Activated CD4-positive, alpha-beta memory T cell treated with anti-CD3 and anti-CD28 coated beads for 36 hours (primary cell): ENCODE results near the gene SLC8A3. TPM values are rescaled to one million over a fixed set of nuclear protein-coding genes. Genes with fewer than 3 reads are reported as not detected.

Experiments
- CTCF ChIA-PET: fragments of 350-600 bp; sonication (Branson Sonifier 250); formaldehyde crosslinking; loops from one replicate; lab custom pipeline; 2021; ENCODE audit warnings: antibody characterized with exemption, inconsistent platforms; lab: Charles Lee
- POLR2A ChIA-PET: fragments of 350-600 bp; sonication (Branson Sonifier 250); formaldehyde crosslinking; loops from one replicate; lab custom pipeline; 2021; ENCODE audit warnings: antibody characterized with exemption; lab: Charles Lee
- DNase-seq: peaks from one replicate; pipeline ENCODE4 v3.0.0-alpha.2; 2020
- H3K27ac Mint-ChIP-seq: one replicate; pipeline ENCODE4 v1.8.0; 2021; ENCODE audit warnings: mixed read lengths
- H3K27me3 Mint-ChIP-seq: one replicate; pipeline ENCODE4 v1.8.0; 2021; ENCODE audit warnings: mixed read lengths
- H3K36me3 Mint-ChIP-seq: one replicate; pipeline ENCODE4 v1.8.0; 2021; ENCODE audit warnings: mixed read lengths
- H3K4me1 Mint-ChIP-seq: one replicate; pipeline ENCODE4 v1.8.0; 2021; ENCODE audit warnings: low read depth, mixed read lengths
- H3K4me3 Mint-ChIP-seq: one replicate; pipeline ENCODE4 v1.8.0; 2021; ENCODE audit warnings: mild to moderate bottlenecking, mixed read lengths
- H3K9me3 Mint-ChIP-seq: one replicate; pipeline ENCODE4 v1.8.0; 2021; ENCODE audit warnings: mixed read lengths
- intact Hi-C: fragments of 100-400 bp; cut with micrococcal nuclease; formaldehyde crosslinking; loops from one replicate; pipeline ENCODE4 v1.15.1; 2023
- total RNA-seq, 2 experiments: library from RNA; stranded (reverse); gene quantifications; one replicate each; pipeline ENCODE4 v1.2.3, GENCODE V29; 2021

Gene SLC8A3
- total RNA-seq, 2 experiments from 2014 or later = 0.31 TPM

GRCh38 chr14:70077720-70078119, 111.0 kb downstream of the SLC8A3 start:
- H3K4me1 Mint-ChIP-seq = no peaks in the 10 kb centered on the region
- intact Hi-C loops = no loop called here
- DNase-seq = no peak
- POLR2A ChIA-PET = no interaction called here
- H3K27me3 Mint-ChIP-seq = peaks cover 16% of the 10 kb centered on the region
- no peak overlapping the region for H3K4me3 Mint-ChIP-seq
- H3K36me3 Mint-ChIP-seq = no peaks in the 10 kb centered on the region
- CTCF ChIA-PET = interaction anchor here (1.5 kb wide), 1 partner anchor 14 kb away, joined by 6 read pairs; no protein-coding TSS in a partner anchor
- no peak overlapping the region for H3K27ac Mint-ChIP-seq
- no peaks in the 10 kb centered on the region for H3K9me3 Mint-ChIP-seq

GRCh38 chr14:70077005-70077404, 111.7 kb downstream of the SLC8A3 start:
- no peak for DNase-seq
- ChIA-PET CTCF (no interaction called here), POLR2A (no interaction called here)
- intact Hi-C loops = no loop called here
- Mint-ChIP-seq H3K9me3 (no peaks in the 10 kb centered on the region), H3K27me3 (peaks cover 13% of the 10 kb centered on the region), H3K4me3 (no peak overlapping the region), H3K4me1 (no peaks in the 10 kb centered on the region), H3K36me3 (no peaks in the 10 kb centered on the region), H3K27ac (no peak overlapping the region)

GRCh38 chr14:70073924-70074566, 114.7 kb downstream of the SLC8A3 start:
- intact Hi-C loops = loop anchor here (1.0 kb wide), 1 partner anchor 256 kb away; no protein-coding TSS in a partner anchor
- DNase-seq = peak; percentile 71
- no peaks in the 10 kb centered on the region for H3K9me3 Mint-ChIP-seq
- H3K27me3 Mint-ChIP-seq = peaks cover 9% of the 10 kb centered on the region
- CTCF ChIA-PET = interaction anchor here (0.6 to 4.9 kb wide), 29 partner anchors 8 to 519 kb away, joined by 3 to 52 read pairs (median 4); no protein-coding TSS in a partner anchor
- no peaks in the 10 kb centered on the region for H3K36me3 Mint-ChIP-seq
- no peak overlapping the region for H3K4me3 Mint-ChIP-seq
- POLR2A ChIA-PET = no interaction called here
- no peaks in the 10 kb centered on the region for H3K4me1 Mint-ChIP-seq
- no peak overlapping the region for H3K27ac Mint-ChIP-seq

GRCh38 chr14:70069186-70069585, 119.6 kb downstream of the SLC8A3 start:
- intact Hi-C loops = no loop called here
- H3K36me3 Mint-ChIP-seq = no peaks in the 10 kb centered on the region
- no peak overlapping the region for H3K4me3 Mint-ChIP-seq
- no peaks in the 10 kb centered on the region for H3K9me3 Mint-ChIP-seq
- CTCF ChIA-PET = no interaction called here
- peaks cover 11% of the 10 kb centered on the region for H3K27me3 Mint-ChIP-seq
- DNase-seq = no peak
- no peaks in the 10 kb centered on the region for H3K4me1 Mint-ChIP-seq
- POLR2A ChIA-PET = no interaction called here
- H3K27ac Mint-ChIP-seq = no peak overlapping the region

GRCh38 chr14:70067810-70068209, 120.9 kb downstream of the SLC8A3 start:
- Mint-ChIP-seq H3K9me3 (no peaks in the 10 kb centered on the region), H3K4me3 (no peak overlapping the region), H3K36me3 (no peaks in the 10 kb centered on the region), H3K27ac (no peak overlapping the region), H3K4me1 (no peaks in the 10 kb centered on the region), H3K27me3 (peaks cover 13% of the 10 kb centered on the region)
- POLR2A ChIA-PET = no interaction called here
- DNase-seq = no peak
- intact Hi-C loops = no loop called here
- CTCF ChIA-PET = interaction anchor here (1.0 kb wide), 1 partner anchor 40 kb away, joined by 3 read pairs; no protein-coding TSS in a partner anchor

GRCh38 chr14:70064136-70064865, 124.5 kb downstream of the SLC8A3 start:
- DNase-seq = no peak
- Mint-ChIP-seq H3K9me3 (no peaks in the 10 kb centered on the region), H3K27me3 (peaks cover 18% of the 10 kb centered on the region), H3K36me3 (no peaks in the 10 kb centered on the region), H3K4me1 (no peaks in the 10 kb centered on the region), H3K27ac (no peak overlapping the region), H3K4me3 (no peak overlapping the region)
- intact Hi-C loops = no loop called here
- CTCF ChIA-PET = interaction anchor here (0.6 to 1.1 kb wide), 4 partner anchors 8 to 356 kb away, joined by 3 to 4 read pairs (median 4); no protein-coding TSS in a partner anchor
- POLR2A ChIA-PET = no interaction called here

GRCh38 chr14:70061108-70061507, 127.6 kb downstream of the SLC8A3 start:
- no peaks in the 10 kb centered on the region for H3K36me3 Mint-ChIP-seq
- H3K9me3 Mint-ChIP-seq = no peaks in the 10 kb centered on the region
- CTCF ChIA-PET = interaction anchor here (1.5 kb wide), 1 partner anchor 13 kb away, joined by 3 read pairs; no protein-coding TSS in a partner anchor
- intact Hi-C loops = no loop called here
- H3K27ac Mint-ChIP-seq = no peak overlapping the region
- DNase-seq = no peak
- peaks cover 24% of the 10 kb centered on the region for H3K27me3 Mint-ChIP-seq
- POLR2A ChIA-PET = no interaction called here
- H3K4me3 Mint-ChIP-seq = no peak overlapping the region
- H3K4me1 Mint-ChIP-seq = no peaks in the 10 kb centered on the region

GRCh38 chr14:70059545-70059944, 129.2 kb downstream of the SLC8A3 start:
- H3K27me3 Mint-ChIP-seq = peaks cover 22% of the 10 kb centered on the region
- H3K9me3 Mint-ChIP-seq = no peaks in the 10 kb centered on the region
- no peak for DNase-seq
- no peak overlapping the region for H3K27ac Mint-ChIP-seq
- ChIA-PET CTCF (no interaction called here), POLR2A (no interaction called here)
- no peak overlapping the region for H3K4me3 Mint-ChIP-seq
- H3K4me1 Mint-ChIP-seq = no peaks in the 10 kb centered on the region
- intact Hi-C loops = no loop called here
- H3K36me3 Mint-ChIP-seq = no peaks in the 10 kb centered on the region

GRCh38 chr14:70057519-70058136, 131.1 kb downstream of the SLC8A3 start:
- no peak for DNase-seq
- no peaks in the 10 kb centered on the region for H3K36me3 Mint-ChIP-seq
- H3K9me3 Mint-ChIP-seq = no peaks in the 10 kb centered on the region
- no peak overlapping the region for H3K4me3 Mint-ChIP-seq
- intact Hi-C loops = no loop called here
- H3K4me1 Mint-ChIP-seq = no peaks in the 10 kb centered on the region
- no peak overlapping the region for H3K27ac Mint-ChIP-seq
- ChIA-PET CTCF (interaction anchor here (2.5 kb wide), 1 partner anchor 16 kb away, joined by 10 read pairs; no protein-coding TSS in a partner anchor), POLR2A (no interaction called here)
- peaks cover 16% of the 10 kb centered on the region for H3K27me3 Mint-ChIP-seq

- H3K27ac Mint-ChIP-seq = no peak overlapping the region
- no peaks in the 10 kb centered on the region for H3K36me3 Mint-ChIP-seq
- DNase-seq = peak; percentile 33
- POLR2A ChIA-PET = no interaction called here
- peaks cover 5% of the 10 kb centered on the region for H3K27me3 Mint-ChIP-seq
- CTCF ChIA-PET = interaction anchor here (0.6 to 1.8 kb wide), 4 partner anchors 12 to 181 kb away, joined by 3 to 7 read pairs (median 5); no protein-coding TSS in a partner anchor
- H3K4me3 Mint-ChIP-seq = no peak overlapping the region
- intact Hi-C loops = no loop called here
- H3K9me3 Mint-ChIP-seq = no peaks in the 10 kb centered on the region
- no peaks in the 10 kb centered on the region for H3K4me1 Mint-ChIP-seq
Measured at GRCh38 chr14:70052990-70053389, 135.8 kb downstream of the SLC8A3 start.

GRCh38 chr14:70050136-70050535, 138.6 kb downstream of the SLC8A3 start:
- no peak overlapping the region for H3K27ac Mint-ChIP-seq
- no peaks in the 10 kb centered on the region for H3K36me3 Mint-ChIP-seq
- H3K4me3 Mint-ChIP-seq = no peak overlapping the region
- POLR2A ChIA-PET = no interaction called here
- H3K4me1 Mint-ChIP-seq = no peaks in the 10 kb centered on the region
- no peaks in the 10 kb centered on the region for H3K9me3 Mint-ChIP-seq
- intact Hi-C loops = no loop called here
- DNase-seq = no peak
- H3K27me3 Mint-ChIP-seq = peaks cover 3% of the 10 kb centered on the region
- CTCF ChIA-PET = interaction anchor here (1.0 kb wide), 1 partner anchor 22 kb away, joined by 3 read pairs; no protein-coding TSS in a partner anchor

GRCh38 chr14:70049605-70050004, 139.1 kb downstream of the SLC8A3 start:
- Mint-ChIP-seq H3K9me3 (no peaks in the 10 kb centered on the region), H3K27me3 (peaks cover 4% of the 10 kb centered on the region), H3K4me3 (no peak overlapping the region), H3K27ac (no peak overlapping the region), H3K4me1 (no peaks in the 10 kb centered on the region), H3K36me3 (no peaks in the 10 kb centered on the region)
- intact Hi-C loops = no loop called here
- ChIA-PET POLR2A (no interaction called here), CTCF (interaction anchor here (1.0 kb wide), 1 partner anchor 22 kb away, joined by 3 read pairs; no protein-coding TSS in a partner anchor)
- DNase-seq = no peak
